Neural cell (in vitro differentiated cells): ENCODE measurements around the gene FOSL1. TPM values are rescaled to one million over a fixed set of nuclear protein-coding genes. Genes with fewer than 3 reads are reported as not detected.
A peak's percentile ranks its signal among the peaks of the same experiment; 100 is the strongest.
"Not testable (repeated sequence)": the region's sequence is repeated elsewhere in the genome, so short reads cannot be mapped to it uniquely, and the experiment has no call there.

Source experiments
- H2AFZ ChIP-seq: fragments of 200-600, 300-800 bp; sonication (generic), shearing (Covaris generic); 2 replicates; pipeline ENCODE4 v1.6.0; 2014; ENCODE audit warnings: low read depth, mild to moderate bottlenecking, antibody characterized with exemption, low read length, moderate library complexity
- H3F3A ChIP-seq: fragments of 200-600 bp; shearing (Covaris generic); 2 replicates; pipeline ENCODE4 v1.6.1; 2016; ENCODE audit warnings: mild to moderate bottlenecking, moderate library complexity, mixed read lengths, antibody characterized with exemption, low read length; ENCODE audit not compliant: insufficient read depth, poor library complexity, severe bottlenecking
- H3K27ac ChIP-seq: fragments of 200-600, 300-800 bp; sonication (generic), shearing (Covaris generic); 2 replicates; pipeline ENCODE4 v1.5.1; 2014; ENCODE audit warnings: mild to moderate bottlenecking, low read length, moderate library complexity
- H3K27me3 ChIP-seq: fragments of 300-800, 200-600 bp; sonication (generic), shearing (Covaris generic); 2 replicates; pipeline ENCODE4 v1.6.0; 2014; ENCODE audit warnings: mild to moderate bottlenecking, low read depth, low read length, moderate library complexity; ENCODE audit not compliant: insufficient read depth
- H3K36me3 ChIP-seq: fragments of 300-800, 200-600 bp; sonication (generic), shearing (Covaris generic); 2 replicates; pipeline ENCODE4 v1.5.1; 2014; ENCODE audit warnings: mild to moderate bottlenecking, antibody characterized with exemption, low read length, moderate library complexity; ENCODE audit not compliant: insufficient read depth
- H3K4me2 ChIP-seq: fragments of 300-800, 200-600 bp; sonication (generic), shearing (Covaris generic); 2 replicates; pipeline ENCODE4 v1.6.0; 2014; ENCODE audit warnings: mild to moderate bottlenecking, low read length
- H3K4me3 ChIP-seq: fragments of 300-800, 200-600 bp; sonication (generic), shearing (Covaris generic); 2 replicates; pipeline ENCODE4 v1.5.1; 2014; ENCODE audit warnings: mild to moderate bottlenecking, low read length, moderate library complexity
- H3K79me2 ChIP-seq: fragments of 200-600 bp; shearing (Covaris generic); replicated peaks from 2 replicates; pipeline ENCODE4 v1.6.0; 2014; ENCODE audit warnings: mild to moderate bottlenecking, low read length, moderate library complexity; ENCODE audit not compliant: insufficient read depth
- H3K9ac ChIP-seq: fragments of 300-800, 200-600 bp; sonication (generic), shearing (Covaris generic); 2 replicates; pipeline ENCODE4 v1.6.1; 2016; ENCODE audit warnings: mild to moderate bottlenecking, low read length, mixed read lengths
- H3K9me2 ChIP-seq: fragments of 200-600 bp; shearing (Covaris generic); 2 replicates; pipeline ENCODE4 v1.6.1; 2016; ENCODE audit warnings: mild to moderate bottlenecking, low read length, mixed read lengths; ENCODE audit not compliant: insufficient read depth
- H3K9me3 ChIP-seq: fragments of 200-600, 300-800 bp; sonication (generic), shearing (Covaris generic); 2 replicates; pipeline ENCODE4 v1.6.1; 2016; ENCODE audit warnings: mild to moderate bottlenecking, mixed run types, low read length, moderate library complexity, mixed read lengths
- H4K20me1 ChIP-seq: fragments of 200-600 bp; shearing (Covaris generic); 2 replicates; pipeline ENCODE4 v1.6.1; 2016; ENCODE audit warnings: mild to moderate bottlenecking, mixed run types; ENCODE audit not compliant: insufficient read depth
- CTCF ChIP-seq: fragments of 450-650 bp; IDR thresholded peaks from 2 replicates; pipeline ENCODE4 v1.5.1; 2014; ENCODE audit warnings: antibody characterized with exemption, mild to moderate bottlenecking, moderate library complexity; ENCODE audit not compliant: poor library complexity, severe bottlenecking
- EP300 ChIP-seq: fragments of 450-650 bp; conservative IDR thresholded peaks from 2 replicates; pipeline ENCODE4 v1.6.1; 2014; ENCODE audit warnings: antibody characterized with exemption, mild to moderate bottlenecking, moderate library complexity; ENCODE audit not compliant: poor library complexity, severe bottlenecking
- MXI1 ChIP-seq: fragments of 450-650 bp; conservative IDR thresholded peaks from 2 replicates; pipeline ENCODE4 v1.6.1; 2014; ENCODE audit warnings: antibody characterized with exemption, mild to moderate bottlenecking; ENCODE audit not compliant: poor library complexity, severe bottlenecking
- POLR2AphosphoS5 ChIP-seq: IDR thresholded peaks from 2 replicates; pipeline ENCODE4 v1.6.1; 2012
- RAD21 ChIP-seq: fragments of 450-650 bp; conservative IDR thresholded peaks from 2 replicates; pipeline ENCODE4 v1.6.1; 2014; ENCODE audit warnings: antibody characterized with exemption, mild to moderate bottlenecking, moderate library complexity
- polyA plus RNA-seq: library from polyadenylated mRNA; depleted of rRNA; stranded (reverse); fragments of >200 nt; gene quantifications from 2 replicates; pipeline ENCODE4 v1.2.3, GENCODE V29; 2014

The FOSL1 gene
- polyA plus RNA-seq, 1 donor from 2014 or later: not detected

- Histone ChIP-seq H3K79me2 (peaks cover 24% of the 10 kb centered on the region), H3K27ac (no peak overlapping the region), H3K9me2 (no peaks in the 10 kb centered on the region), H3K9me3 (no peaks in the 10 kb centered on the region), H2AFZ (no peak overlapping the region), H3K4me2 (no peak overlapping the region), H4K20me1 (peaks cover 35% of the 10 kb centered on the region), H3F3A (no peaks in the 10 kb centered on the region), H3K27me3 (no peaks in the 10 kb centered on the region), H3K9ac (no peak overlapping the region), H3K4me3 (no peak overlapping the region), H3K36me3 (peaks cover 5% of the 10 kb centered on the region)
- TF ChIP-seq RAD21 (no peak), EP300 (no peak), POLR2AphosphoS5 (no peak), CTCF (peak; percentile 55)
Measured at GRCh38 chr11:65851083-65851579, 49.1 kb downstream of the FOSL1 start.

DNA sequence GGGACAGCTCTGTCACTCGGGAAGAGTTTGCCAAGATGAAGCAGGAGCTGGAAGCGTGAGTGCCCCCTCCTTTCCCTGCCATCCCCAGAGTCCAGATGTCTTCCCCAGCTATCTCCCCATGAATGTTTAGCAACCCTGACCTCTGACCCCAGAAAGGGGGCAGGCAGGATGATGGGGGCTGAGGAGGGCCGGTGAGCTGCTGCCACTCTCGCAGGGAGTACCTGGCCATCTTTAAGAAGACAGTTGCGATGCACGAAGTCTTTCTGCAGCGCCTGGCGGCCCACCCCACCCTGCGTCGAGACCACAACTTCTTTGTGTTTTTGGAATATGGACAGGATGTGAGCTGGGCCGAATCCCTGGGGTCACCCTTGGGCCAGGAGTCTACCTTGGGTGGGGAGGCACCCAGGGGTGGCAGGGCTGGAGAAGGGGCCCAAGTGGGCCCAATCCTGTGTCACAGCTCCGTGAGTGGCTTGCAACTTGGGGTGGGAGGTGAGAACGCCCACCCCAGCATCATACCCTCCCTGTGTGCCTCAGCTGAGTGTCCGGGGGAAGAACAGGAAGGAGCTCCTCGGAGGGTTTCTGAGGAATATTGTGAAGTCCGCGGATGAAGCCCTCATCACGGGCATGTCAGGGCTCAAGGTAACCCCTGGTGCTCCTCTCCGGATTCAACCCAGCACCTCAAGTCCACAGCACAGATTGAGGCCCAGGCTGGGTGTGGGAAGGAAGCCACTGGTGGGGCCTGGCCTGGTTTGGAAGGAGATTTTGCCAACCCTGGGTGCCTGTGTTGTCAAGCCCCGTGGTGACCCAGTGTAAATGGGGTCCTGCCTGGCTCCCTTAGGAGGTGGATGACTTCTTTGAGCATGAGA lies 49.7 kb downstream of the FOSL1 start:
- no peak overlapping the region for H3K4me2 ChIP-seq

DNA sequence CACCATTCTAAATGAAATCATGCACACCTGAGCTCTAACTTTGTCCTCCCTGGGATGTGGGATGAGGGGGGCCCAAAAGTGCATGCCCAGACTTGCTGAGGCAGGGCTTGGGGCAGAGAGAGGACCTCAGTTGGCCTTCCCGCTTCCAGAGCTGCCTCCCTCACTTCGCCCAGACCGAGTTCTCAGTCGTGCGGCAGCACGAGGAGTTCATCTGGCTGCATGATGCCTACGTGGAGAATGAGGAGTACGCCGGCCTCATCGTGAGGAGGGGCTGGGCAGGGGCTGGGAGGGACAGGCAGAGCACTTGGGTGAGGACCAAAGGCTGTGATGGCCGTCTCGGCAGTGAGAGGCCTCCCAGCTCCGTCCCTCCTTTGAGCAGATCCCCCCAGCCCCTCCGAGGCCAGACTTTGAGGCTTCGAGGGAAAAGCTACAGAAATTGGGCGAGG lies 50.4 kb downstream of the FOSL1 start:
- H3K27ac ChIP-seq: no peak overlapping the region
- no peak overlapping the region for H3K9ac ChIP-seq
- H3K79me2 ChIP-seq: peaks cover 10% of the 10 kb centered on the region
- TF ChIP-seq EP300 (no peak), POLR2AphosphoS5 (peak; percentile 7)
- H3K9me3 ChIP-seq: no peaks in the 10 kb centered on the region
- peaks cover 22% of the 10 kb centered on the region for H4K20me1 ChIP-seq
- no peak overlapping the region for H3K4me3 ChIP-seq
- no peaks in the 10 kb centered on the region for H3F3A ChIP-seq
- H3K27me3 ChIP-seq: no peaks in the 10 kb centered on the region
- no peaks in the 10 kb centered on the region for H3K9me2 ChIP-seq
- no peak overlapping the region for H2AFZ ChIP-seq
- H3K4me2 ChIP-seq: no peak overlapping the region
- H3K36me3 ChIP-seq: peaks cover 5% of the 10 kb centered on the region

More for the DNA sequence above, 49.7 kb downstream of the FOSL1 start:
- Histone ChIP-seq H3K27me3 (no peaks in the 10 kb centered on the region), H3K9ac (no peak overlapping the region), H4K20me1 (peaks cover 28% of the 10 kb centered on the region), H3F3A (no peaks in the 10 kb centered on the region), H3K36me3 (peaks cover 5% of the 10 kb centered on the region), H3K9me3 (no peaks in the 10 kb centered on the region), H3K79me2 (peaks cover 17% of the 10 kb centered on the region), H3K9me2 (no peaks in the 10 kb centered on the region), H3K4me3 (no peak overlapping the region), H3K27ac (no peak overlapping the region), H2AFZ (no peak overlapping the region)
- TF ChIP-seq EP300: no peak
- TF ChIP-seq POLR2AphosphoS5: peak; percentile 1

DNA sequence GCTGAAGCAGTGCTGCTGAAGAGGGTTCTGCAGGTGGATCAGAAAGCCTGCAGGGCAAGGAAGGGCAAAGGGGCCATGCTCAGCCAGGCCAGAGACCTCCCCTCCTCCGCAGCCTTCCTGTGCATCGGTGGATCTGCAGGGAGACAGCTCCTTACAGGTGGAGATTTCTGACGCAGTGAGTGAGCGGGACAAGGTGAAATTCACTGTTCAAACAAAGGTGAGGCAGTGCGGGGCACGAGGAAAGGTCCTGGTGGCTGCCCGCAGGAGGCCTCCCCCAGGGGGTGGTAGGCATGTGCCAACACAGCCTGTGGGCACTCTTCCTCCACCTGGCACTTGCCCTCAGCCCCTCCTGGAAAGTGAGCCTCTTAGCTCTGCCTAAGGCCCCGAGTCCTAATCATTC lies 50.8 kb downstream of the FOSL1 start:
- Histone ChIP-seq H3K36me3 (peaks cover 5% of the 10 kb centered on the region), H3K79me2 (peaks cover 6% of the 10 kb centered on the region), H3K4me3 (no peak overlapping the region), H3K9me2 (no peaks in the 10 kb centered on the region), H4K20me1 (peaks cover 17% of the 10 kb centered on the region), H3K27me3 (no peaks in the 10 kb centered on the region), H3K9me3 (no peaks in the 10 kb centered on the region), H3K9ac (no peak overlapping the region), H3K27ac (no peak overlapping the region), H2AFZ (no peak overlapping the region), H3F3A (no peaks in the 10 kb centered on the region), H3K4me2 (no peak overlapping the region)
- TF ChIP-seq CTCF (no peak), MXI1 (no peak), POLR2AphosphoS5 (peak; percentile 17)

DNA sequence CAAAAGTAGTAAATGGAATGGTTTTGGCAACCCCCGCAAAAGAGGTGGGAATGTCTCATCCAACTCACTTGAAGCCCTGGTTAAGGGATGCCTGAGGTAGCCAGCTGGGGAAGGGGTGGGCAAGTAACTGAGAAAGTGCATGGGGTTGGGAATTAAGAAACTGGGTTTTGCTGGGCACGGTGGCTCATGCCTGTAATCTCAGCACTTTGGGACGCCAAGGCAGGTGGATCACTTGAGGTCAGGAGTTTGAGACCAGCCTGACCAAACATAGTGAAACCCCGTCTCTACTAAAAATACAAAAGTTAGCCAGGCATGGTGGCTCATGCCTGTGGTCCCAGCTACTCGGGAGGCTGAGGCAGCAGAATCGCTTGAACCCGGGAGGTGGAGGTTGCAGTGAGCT lies 51.5 kb downstream of the FOSL1 start:
- H3K27ac ChIP-seq, H3K9me2 ChIP-seq, H3K9ac ChIP-seq, H3K4me2 ChIP-seq, H3F3A ChIP-seq, H3K79me2 ChIP-seq, H2AFZ ChIP-seq, H3K9me3 ChIP-seq, H3K27me3 ChIP-seq, H3K4me3 ChIP-seq, H3K36me3 ChIP-seq: not testable (repeated sequence)
- H4K20me1 ChIP-seq: peaks cover 11% of the 10 kb centered on the region
